Cardiac muscle cell (in vitro differentiated cells and primary cell): Measurements from ENCODE around the gene AK4. TPM values are rescaled to one million over a fixed set of nuclear protein-coding genes. Genes with fewer than 3 reads are reported as not detected.

ENCODE experiments used
- DNase-seq, 2 donors: peaks; one replicate each; pipeline versions ENCODE4 v3.0.0 to v3.0.0-alpha.2; 2010 to 2017; ENCODE audit warnings: low read depth in 1 of 2, low spot score in 1 of 2
- H3K27ac ChIP-seq: fragments of 200-600 bp; sonication (generic); 2 replicates; pipeline ENCODE4 v1.5.1; 2016
- H3K27me3 ChIP-seq: fragments of 200-600 bp; sonication (generic); 2 replicates; pipeline ENCODE4 v1.6.0; 2016; ENCODE audit warnings: control low read depth
- H3K36me3 ChIP-seq: fragments of 200-600 bp; sonication (generic); 2 replicates; pipeline ENCODE4 v1.5.1; 2016; ENCODE audit warnings: control low read depth
- H3K4me1 ChIP-seq: fragments of 200-600 bp; sonication (generic); 2 replicates; pipeline ENCODE4 v1.8.1; 2017; ENCODE audit warnings: low read depth, mild to moderate bottlenecking, mixed run types
- H3K4me3 ChIP-seq: fragments of 200-600 bp; sonication (generic); 2 replicates; pipeline ENCODE4 v1.5.1; 2016; ENCODE audit warnings: mild to moderate bottlenecking
- H3K9me3 ChIP-seq: fragments of 200-600 bp; sonication (generic); 2 replicates; pipeline ENCODE4 v1.5.1; 2017; ENCODE audit warnings: low read depth, mild to moderate bottlenecking, control low read depth
- CTCF ChIP-seq: IDR thresholded peaks from 2 replicates; pipeline ENCODE4 v1.5.1; 2012; ENCODE audit warnings: low read depth, mild to moderate bottlenecking, low read length
- polyA plus RNA-seq: library from polyadenylated mRNA; unstranded; fragments of >200 nt; fragmentation: Nextera tagmentation; extraction: Ambion mirVana; gene quantifications from 2 replicates; pipeline ENCODE4 v1.2.1, GENCODE V29; 2016
- total RNA-seq: library from RNA; depleted of rRNA; stranded (reverse); fragments of >200 nt; gene quantifications from 2 replicates; pipeline ENCODE4 v1.2.3, GENCODE V29; 2016

The AK4 gene
- total and polyA plus RNA-seq, 2 experiments from 2014 or later, result 93.1 to 133 TPM

GRCh38 chr1:65254320-65255034 is 106.5 kb downstream of the AK4 start:
- peaks cover 21% of the 10 kb centered on the region for H3K4me1 ChIP-seq

GRCh38 chr1:65255035-65255655 is 107.1 kb downstream of the AK4 start:
- peak in 1 of 2 donors; percentile 60 for DNase-seq
- Histone ChIP-seq H3K4me1 (peaks cover 21% of the 10 kb centered on the region), H3K36me3 (no peaks in the 10 kb centered on the region), H3K27ac (peak overlapping the region; percentile 83), H3K9me3 (no peaks in the 10 kb centered on the region), H3K4me3 (peak overlapping the region; percentile 96), H3K27me3 (no peaks in the 10 kb centered on the region)
- no peak for TF ChIP-seq CTCF

More at GRCh38 chr1:65254320-65255034, 106.5 kb downstream of the AK4 start:
- Histone ChIP-seq H3K9me3 (no peaks in the 10 kb centered on the region), H3K27me3 (no peaks in the 10 kb centered on the region), H3K4me3 (peak overlapping the region; percentile 96), H3K36me3 (no peaks in the 10 kb centered on the region), H3K27ac (peak overlapping the region; percentile 83)
- peak; percentile 28 for TF ChIP-seq CTCF
- DNase-seq, result peak; percentile 59 to 92

GRCh38 chr1:65255656-65256050 is 107.7 kb downstream of the AK4 start:
- Histone ChIP-seq H3K9me3 (no peaks in the 10 kb centered on the region), H3K4me1 (peaks cover 21% of the 10 kb centered on the region), H3K4me3 (peak overlapping the region; percentile 96), H3K36me3 (no peaks in the 10 kb centered on the region), H3K27me3 (no peaks in the 10 kb centered on the region), H3K27ac (peak overlapping the region; percentile 83)
- DNase-seq, result no peak
- TF ChIP-seq CTCF, result no peak

GRCh38 chr1:65256860-65257708 is 109.1 kb downstream of the AK4 start:
- Histone ChIP-seq H3K4me3 (peak overlapping the region; percentile 96), H3K4me1 (peaks cover 21% of the 10 kb centered on the region), H3K9me3 (no peaks in the 10 kb centered on the region), H3K36me3 (no peaks in the 10 kb centered on the region), H3K27me3 (no peaks in the 10 kb centered on the region), H3K27ac (peak overlapping the region; percentile 49)
- DNase-seq, result no peak
- TF ChIP-seq CTCF, result no peak

- no peak overlapping the region for H3K4me3 ChIP-seq
- H3K4me1 ChIP-seq, result peaks cover 21% of the 10 kb centered on the region
- no peak for TF ChIP-seq CTCF
- DNase-seq, result no peak
- H3K27me3 ChIP-seq, result no peaks in the 10 kb centered on the region
- no peak overlapping the region for H3K27ac ChIP-seq
- no peaks in the 10 kb centered on the region for H3K36me3 ChIP-seq
- no peaks in the 10 kb centered on the region for H3K9me3 ChIP-seq
Measured at GRCh38 chr1:65258106-65258505, 110.1 kb downstream of the AK4 start.
